ENCODE results near the gene MYOM1.
"Not testable (repeated sequence)": the region's sequence is repeated elsewhere in the genome, so short reads cannot be mapped to it uniquely, and the experiment has no call there.

The MYOM1 gene

DNA sequence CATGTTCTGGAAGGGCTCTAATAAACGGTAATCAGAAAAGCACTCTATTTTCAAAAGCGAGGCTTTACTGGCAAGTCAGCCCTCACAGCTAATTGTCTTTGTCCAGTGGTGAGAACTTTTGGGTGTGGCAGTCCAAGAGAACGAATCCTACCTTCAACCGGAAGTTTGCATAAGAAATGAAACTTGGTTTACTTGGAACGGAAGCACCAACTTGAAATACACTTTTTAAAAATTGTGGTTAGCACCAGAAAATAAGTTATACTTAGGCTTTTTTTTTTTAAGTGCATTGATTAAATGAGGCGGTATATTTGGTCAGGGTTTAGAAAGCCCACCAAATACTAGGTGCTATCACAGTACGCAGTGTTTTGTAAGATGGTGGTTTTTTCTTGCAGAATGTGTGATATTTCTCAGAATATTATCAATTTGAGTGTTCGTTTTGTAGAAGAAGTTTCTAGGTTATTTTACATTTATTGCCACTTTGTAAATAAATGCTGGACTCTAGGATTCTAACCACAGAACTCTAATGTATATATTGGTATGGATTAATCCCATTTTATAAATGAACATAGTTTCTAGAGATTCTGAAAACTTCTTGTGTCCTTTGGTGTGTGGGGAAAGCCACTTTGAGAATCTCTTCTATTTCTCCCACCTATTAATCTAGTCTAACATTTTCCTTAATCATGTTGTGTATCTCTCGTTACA, 29.0 kb upstream of the MYOM1 start:
- no peak for DNase-seq (ENCODE audit: low read depth in 2 of 2)

DNA sequence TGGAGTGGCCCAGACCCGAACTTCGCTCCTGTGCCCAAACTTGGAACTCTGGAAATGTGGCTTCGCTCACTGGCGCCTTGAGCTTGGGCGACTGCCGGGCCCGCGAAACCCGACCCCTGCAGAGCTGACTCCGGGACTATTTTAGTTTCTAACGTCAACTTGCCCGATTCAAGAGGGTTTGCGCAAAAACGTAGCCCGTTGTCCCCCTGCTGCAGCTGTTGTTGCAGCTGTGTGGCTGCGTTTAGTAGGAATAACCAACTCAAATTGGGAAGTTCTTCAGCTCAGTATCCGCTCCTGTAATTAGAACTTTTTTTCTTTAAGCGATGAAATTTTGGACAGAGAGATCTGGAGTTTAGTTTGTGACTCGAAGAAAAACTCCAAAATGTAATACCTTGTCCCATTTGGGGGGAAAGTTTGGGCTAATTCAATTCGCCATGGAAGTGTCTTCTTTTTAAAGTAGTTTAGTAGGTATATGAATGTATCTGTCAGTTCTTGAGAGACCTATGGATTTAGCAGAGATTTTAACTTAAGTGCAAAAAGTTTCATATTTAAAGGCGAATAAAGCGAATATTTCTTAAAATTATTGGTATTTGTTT, 28.4 kb upstream of the MYOM1 start:
- no peak for DNase-seq (ENCODE audit: low read depth in 2 of 2)

DNA sequence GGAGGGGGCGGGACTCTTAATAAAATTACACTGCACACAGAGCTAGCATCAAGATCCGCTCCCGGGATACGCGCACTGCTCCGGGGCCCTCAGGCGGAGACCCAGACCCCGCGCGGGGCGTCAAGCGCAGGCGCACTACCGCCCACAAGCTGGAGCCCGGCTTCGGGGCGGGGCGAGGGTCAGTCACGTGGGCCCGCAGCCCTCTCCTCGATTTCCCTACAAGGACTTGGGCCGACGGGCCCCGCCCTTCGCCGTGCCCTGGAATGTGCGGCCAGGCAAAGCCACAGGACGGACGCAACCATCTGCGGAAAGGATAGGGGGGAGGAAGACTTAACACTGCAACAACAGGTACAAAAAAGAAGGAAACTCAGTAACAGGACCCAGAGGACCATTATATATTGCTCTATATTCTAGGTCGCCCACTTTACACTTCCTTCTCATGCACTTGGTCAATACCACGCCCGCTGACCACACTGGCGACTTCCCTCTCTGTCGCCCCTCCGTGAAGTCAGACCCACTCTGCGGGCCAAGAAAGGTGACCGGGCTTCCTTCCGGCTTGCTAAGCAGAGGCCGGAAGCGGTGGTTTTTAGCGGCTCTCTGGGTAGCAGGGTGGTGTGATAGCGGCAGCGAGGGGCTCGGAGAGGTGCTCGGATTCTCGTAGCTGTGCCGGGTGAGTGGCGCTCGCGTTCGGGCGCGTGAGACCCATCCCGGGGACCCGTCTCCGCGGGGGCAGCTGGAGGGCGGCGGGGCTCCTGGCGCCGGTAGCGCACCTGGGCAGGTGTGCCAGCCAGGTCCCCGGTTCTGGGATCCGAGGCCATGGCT, 27.7 kb upstream of the MYOM1 start, which contains the start of gene MYL12A:
Gene MYL12A (plus strand): TSS at position 562 of the 822 bp plus-strand sequence. CDS start 5,447 bp downstream, outside the sequence.
- peak; percentile 95 to 98 for DNase-seq (ENCODE audit: low read depth in 2 of 2)

DNA sequence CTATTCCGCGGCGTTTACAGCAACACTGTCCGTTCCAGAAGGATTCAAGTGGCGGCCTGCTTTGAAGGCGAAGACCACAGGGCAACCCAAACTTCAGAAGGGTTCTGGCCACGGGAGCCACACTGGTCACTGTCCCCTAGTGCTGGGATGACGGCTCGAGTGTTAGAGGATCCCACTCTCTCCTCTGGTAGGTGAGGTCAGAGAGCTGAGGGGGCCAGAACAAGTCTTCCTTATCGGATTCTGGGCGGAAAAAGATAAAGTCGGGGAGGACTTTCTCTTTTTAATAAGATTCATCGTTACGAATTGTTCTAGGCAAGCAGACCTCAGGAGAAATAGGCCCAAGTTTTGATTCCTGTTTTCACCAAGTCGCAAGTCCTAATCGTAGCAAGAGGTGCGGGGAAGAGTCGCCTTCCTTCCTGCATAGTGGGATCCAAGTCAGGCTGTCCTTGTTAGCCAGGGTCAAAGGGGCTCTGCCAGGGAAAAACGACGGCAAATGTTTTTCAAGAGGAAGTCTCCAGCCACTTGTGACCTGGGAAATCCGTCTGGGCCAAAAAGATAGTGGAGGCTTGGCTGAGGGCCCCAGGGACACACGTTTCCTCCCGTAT, 27.0 kb upstream of the MYOM1 start:
- DNase-seq (ENCODE audit: low read depth in 2 of 2) = no peak

DNA sequence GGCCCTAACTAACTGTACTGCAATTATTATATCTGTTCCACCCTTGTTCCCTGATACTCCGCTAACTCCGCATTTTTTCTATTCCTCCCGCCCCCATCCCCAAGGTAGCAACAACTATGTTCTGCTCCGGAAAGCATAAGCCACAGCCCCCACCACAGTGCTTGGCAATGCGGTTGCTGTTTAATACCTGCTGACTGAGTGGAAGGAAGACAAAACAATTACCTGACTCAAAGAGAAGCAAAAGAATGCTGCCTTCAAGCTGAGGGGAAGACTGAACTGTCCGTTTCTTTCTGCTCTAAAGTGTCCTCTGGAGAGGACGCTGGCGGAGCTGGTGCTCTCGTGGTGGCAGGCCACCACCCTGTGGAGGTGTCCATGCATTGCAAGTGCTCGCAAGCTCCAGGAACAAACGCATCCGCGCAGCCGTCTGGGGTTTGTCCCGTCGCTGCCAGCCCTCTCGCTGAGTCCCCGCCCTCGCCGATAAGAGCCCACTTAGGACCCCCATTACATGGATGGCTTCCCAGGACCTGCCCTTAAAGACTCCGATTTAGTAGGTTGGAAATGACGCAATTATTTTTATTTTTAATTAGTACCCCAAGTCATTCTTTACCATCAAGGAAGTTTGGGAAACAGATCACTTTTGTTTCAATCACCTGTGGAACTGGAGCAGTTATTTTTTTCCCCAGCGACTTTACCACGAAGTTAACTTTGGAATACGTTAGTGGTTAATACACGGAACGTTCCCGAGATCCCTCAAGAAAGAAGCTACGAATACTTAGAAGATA, 26.3 kb upstream of the MYOM1 start:
- DNase-seq (ENCODE audit: low read depth in 2 of 2) = peak; percentile 68 to 81

DNA sequence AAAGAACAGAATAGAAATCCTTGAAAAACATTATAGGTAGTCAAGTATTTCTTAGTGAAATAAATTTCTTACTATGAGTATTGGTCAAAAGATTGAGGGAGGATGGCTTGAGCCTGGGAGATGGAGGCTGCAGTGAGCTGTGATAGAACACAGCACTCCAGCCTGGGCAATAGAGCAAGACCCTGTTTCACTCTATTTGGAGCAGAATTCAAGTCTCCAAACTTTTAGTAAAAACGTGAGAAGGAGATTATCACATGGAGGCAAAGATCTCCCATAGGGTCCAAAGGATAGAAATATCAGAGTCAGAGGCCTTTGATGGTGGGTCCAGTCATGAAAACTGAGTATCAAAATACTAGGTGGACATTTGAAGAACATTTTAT, 25.4 kb upstream of the MYOM1 start:
- DNase-seq (ENCODE audit: low read depth in 2 of 2) = no peak

DNA sequence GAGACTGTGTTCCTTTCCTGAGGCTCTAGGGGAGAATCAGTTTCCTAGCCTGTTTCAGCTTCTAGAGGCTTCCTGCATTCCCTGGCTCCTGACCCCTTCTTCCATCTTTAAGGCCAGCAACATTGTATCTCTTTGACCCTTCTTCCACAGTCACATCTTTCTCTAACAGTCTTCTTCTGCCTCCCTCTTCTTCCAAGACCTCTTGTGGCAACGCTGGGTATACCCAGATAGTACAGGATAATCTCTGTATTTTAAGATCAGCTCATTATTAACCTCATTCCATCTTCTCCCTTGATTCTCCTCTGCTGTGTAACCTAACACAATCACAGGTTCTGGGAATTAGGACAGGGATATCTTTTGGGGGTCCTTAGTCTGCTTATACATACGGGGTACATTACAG, 19.0 kb upstream of the MYOM1 start:
- no peak for DNase-seq (ENCODE audit: low read depth in 2 of 2)

DNA sequence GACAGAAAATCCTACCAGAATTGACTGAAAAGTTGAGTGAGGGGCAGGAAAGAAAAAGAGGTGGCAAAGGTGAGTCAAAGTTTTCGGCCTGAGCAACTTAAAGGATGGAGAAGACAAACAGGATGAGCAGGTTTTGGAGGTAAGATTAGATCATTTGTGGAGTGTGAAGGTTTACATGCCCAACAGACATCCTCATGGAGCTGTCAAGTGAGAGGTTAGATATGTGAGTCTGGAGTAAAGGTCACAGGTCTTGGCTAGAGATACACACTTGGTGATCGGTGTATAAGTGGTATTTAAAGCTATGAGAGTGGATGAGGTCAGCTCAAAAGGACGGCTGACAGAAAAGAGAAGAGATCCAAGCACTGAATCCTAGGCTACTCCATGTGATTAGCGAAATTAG, 16.7 kb upstream of the MYOM1 start:
- no peak for DNase-seq (ENCODE audit: low read depth in 2 of 2)

DNA sequence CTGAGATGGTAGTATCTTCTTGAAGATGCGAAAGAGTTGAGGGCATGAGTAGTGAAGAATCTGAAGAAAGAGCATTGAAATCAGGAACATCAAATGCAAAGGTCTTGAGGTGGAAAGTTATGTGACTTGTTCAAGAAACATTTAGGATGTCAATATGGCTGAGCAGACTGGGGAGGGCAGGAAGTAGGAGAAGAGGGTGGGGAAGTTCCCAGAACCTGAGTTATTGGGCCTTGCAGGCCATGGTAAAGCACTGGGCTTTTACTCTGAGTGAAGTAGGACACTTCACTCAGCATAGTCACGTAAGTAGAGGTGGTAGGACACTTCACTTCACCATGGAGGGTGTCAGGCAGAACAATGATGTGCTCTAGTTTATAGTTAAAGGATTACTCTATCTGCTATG, 16.1 kb upstream of the MYOM1 start:
- no peak for DNase-seq (ENCODE audit: low read depth in 2 of 2)

DNA sequence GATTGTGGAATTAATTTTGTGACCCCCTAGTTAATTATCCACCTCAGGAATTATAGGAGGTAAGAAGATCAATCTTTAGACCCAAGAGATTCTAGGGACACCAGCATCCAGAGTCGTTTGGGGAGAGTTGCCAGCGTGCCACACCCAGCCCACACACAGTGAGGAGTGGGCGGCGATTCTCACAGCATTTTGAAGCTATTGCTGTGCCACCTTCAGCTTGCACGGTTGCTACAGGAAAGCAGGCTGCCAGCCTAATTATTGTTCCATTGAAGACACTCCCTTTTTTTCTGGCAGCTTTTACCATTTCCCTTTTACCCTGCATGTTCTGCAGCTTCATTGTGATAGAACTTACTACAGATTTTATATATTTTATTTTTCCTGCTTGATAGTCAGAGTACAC, 14.7 kb upstream of the MYOM1 start:
- DNase-seq (ENCODE audit: low read depth in 2 of 2) = no peak

DNA sequence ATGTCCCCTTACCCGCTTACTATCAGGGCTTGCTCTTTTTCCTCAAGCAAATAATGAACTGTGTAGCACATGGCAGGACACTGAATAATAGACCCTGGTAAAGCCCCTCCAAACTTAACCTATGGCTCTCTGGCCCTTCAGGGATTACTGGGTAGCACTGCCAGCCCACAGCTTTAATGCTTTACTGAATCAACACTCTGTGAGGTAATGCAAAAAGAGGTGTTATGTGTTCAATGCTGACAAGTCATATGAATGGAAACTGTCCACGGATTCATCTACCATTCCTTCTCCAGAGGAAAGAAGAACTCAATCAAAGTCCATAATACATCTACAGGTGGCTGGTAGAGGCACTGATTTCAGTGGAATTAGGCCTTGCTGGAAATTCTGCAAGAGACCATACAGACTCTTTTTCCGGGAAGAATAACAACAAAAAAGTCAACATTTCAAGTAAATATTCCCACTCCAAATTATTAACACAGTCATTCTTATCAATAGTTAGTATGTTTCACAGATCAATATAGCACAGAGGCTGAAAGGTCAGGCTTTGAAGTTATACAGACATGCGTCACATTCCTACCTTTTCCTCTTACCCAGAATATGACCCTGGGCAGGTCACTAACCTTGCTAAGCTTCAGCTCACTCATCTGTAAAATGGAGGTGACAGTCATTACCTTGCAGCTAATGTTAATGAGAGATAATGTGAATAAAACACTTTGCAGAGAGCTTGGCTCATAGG, 13.8 kb upstream of the MYOM1 start:
- DNase-seq (ENCODE audit: low read depth in 2 of 2) = no peak

DNA sequence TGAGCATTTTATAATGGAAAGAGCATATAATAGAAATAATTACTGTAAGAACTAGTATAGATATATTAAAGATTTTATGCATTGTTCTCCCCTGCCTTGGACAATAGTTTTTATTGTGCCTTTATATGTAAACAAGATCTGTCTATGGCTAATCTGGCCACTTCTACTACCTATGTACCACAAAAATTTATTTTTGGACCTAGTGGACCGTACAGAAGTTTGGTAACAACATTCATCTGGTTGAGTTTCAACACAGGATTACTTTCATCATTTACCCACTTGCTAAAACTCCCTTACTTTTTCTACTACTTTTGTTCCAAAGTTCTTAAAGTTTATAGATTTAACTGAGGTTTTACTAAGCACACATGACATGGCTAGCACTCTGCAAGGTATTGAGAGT, 13.2 kb upstream of the MYOM1 start:
- DNase-seq (ENCODE audit: low read depth in 2 of 2) = no peak

DNA sequence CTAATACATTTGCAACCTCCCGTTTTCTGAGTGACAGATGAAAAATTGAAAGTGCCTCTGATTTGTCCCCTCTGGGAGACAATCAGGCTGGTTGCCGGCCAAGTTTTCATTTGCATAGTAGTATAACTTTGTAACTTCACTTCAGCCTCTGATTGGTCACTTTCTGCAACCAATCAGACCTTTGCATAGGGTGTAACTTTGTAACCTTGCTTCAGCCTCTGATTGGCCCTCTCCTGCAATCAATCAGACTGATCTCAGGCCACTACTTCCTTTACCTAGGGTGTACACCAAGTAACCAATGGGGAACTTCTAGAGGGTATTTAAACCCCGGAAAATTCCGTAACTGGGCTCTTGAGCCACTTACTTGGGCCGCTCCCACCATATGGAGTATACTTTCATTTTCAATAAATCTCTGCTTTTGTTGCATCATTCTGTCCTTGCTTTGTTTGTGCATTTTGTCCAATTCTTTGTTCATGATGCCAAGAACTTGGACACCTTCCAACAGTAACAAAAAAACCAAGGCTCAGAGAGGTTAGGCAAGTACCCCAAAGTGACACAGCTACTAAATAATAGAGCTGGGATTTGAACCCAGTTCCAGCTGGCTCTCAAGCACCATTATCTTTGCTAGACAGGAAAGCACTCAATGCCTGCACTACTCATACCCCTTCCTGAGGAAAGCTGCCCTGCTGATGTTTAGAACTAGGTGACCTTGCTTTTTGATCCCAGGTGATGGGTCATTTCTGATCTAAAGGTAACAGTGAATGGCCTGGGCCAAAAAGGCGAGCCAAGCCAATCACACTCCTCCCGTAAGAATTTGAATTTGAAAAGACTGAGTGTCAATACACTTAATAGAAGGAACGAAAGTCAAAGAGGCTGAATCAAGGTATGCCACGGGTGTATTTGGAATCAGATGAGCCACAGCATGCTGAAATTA, 10.9 kb upstream of the MYOM1 start:
- DNase-seq (ENCODE audit: low read depth in 2 of 2) = no peak

DNA sequence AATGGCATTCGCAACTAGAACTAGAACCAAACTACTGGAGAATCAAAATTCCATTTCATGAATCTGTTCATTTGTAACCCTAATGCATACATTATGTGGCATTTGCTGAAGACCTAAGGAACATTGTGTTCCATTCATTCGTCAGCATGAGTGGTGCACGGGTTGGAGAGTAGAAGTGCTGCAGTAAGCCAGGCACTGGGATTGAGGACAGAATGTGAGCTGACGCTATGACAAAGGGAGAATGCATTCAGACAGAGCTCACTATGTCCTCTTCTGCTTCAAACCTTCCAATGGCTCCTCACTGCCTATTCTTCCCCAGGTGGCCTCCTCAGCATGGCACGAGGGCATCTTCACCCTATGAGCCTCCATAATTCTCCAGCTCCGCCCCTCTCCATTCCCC, 6.3 kb upstream of the MYOM1 start:
- DNase-seq (ENCODE audit: low read depth in 2 of 2) = no peak

DNA sequence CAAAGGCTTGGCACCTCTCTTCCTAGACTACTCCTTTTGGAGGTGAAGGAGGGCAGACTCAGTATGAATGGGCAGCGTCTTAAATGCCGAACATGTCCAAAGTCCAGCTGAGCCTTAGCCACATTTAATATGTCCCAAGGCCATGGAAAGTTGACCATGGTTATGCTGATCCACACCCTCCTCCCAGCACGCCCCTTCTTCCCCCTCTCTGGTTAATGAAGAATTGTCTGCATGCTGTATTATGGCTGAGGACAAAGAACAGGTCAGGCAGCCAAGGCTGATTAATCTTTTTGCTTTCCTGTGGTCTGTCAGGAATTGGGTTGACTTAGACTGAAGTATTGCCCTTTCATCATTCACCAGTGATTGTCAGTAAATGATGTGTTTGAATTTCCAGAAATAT, 5.8 kb upstream of the MYOM1 start:
- no peak for DNase-seq (ENCODE audit: low read depth in 2 of 2)

DNA sequence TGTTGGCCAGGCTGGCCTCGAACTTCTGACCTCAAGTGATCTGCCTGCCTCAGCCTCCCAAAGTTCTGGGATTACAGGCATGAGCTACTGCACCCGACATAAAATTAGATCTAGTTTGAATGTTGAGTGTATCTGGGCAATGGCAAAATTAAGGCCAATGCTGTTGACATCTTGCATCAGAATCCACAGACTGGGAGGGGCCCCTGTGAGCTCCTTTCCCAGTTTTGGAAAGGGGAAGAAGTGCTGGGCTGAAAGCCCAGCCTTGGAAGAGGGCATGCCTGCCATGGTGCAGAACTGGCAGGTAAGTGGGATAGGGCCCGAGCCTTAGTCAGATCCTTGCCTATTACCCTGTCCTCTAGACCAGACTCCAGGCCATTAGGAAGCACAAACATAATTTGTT, 4.5 kb upstream of the MYOM1 start:
- DNase-seq (ENCODE audit: low read depth in 2 of 2) = no peak

DNA sequence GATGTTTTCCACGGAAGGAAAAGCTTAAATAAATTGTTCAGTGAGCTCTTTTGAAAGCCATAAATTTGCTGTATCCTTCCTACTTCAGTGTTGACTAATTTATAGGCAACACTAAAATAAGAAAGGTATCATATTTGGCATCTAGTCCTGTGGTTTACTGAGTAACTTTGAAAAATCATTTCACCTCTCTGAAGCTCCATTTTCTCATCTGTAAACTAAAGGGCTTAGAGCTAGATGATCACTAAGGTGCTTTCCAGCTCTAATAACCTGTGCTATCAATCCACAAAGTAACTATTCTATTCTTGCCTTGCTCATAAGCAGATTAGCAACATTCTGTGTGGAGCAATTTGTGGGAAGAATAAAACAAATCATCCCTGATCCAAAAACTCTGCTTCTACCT, 3.6 kb upstream of the MYOM1 start:
- no peak for DNase-seq (ENCODE audit: low read depth in 2 of 2)

DNA sequence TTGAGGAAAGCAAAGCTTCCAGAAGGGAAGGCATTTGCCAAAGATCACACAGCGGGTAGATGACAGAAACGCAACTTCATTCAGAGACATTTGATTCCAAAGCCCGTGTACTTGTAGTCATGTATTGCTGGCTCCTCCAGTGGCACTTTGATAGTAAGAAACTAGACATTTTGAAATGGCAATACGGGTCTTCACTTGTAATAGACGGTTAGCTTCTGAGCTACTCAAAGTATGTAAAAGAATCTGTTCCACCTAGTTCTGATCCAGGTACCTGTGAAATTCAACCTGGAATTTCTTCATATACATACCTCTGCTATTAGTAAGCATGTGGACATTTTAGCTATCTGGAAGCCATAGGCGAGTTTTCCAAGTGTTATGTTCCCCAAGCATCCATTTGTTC, 1.7 kb upstream of the MYOM1 start:
- no peak for DNase-seq (ENCODE audit: low read depth in 2 of 2)

DNA sequence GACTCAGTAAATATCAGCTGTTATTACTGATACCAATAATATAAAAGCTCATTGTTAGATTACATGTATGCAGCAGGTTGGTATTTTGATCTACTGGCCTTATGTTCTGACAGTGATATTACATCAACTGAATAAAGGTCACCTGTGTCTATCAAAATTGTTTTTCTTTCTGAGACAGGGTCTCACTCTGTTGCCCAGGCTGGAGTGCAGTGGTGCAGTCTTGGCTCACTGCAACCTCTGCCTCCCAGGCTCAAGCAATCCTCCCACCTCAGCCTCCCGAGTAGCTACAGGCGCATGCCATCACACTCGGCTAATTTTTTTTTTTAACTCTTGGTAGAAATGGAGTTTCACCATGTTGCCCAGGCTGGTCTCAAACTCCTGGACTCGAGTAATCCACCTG, 1.1 kb upstream of the MYOM1 start:
- DNase-seq (ENCODE audit: low read depth in 2 of 2) = not testable (repeated sequence)

DNA sequence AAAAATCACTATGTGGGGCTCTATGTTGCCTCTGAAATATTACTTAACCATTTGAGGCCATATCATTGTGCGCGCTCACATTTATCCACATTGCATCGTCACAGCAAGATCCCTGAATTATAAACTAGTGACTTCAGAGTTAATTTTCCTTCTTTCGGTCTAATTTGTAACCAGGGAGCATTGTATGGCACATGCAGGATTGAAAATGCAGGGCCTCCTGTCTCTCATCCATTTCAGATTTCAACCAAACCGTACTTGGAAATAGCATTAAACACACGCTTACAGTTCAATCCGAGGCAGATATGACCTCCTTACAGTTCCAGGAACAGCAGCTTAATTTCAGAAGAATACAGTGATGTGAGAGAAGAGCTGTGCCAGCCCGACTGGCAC, 532 bp downstream of the MYOM1 start:
- DNase-seq (ENCODE audit: low read depth in 2 of 2) = no peak

All from stimulated activated CD4-positive, alpha-beta T cell treated with anti-CD3 and anti-CD28 coated beads, Interleukin-4, amount 100 ng/mL, for 48 hours (primary cell).